Gastrocnemius medialis (tissue), 4 donors: ENCODE data around the gene SCN2A.

Experiments
- CTCF ChIP-seq, 5 experiments: fragments of 450-650 bp in 3 of 5; fragments of 200-600 bp in 2 of 5; sonication (generic) in 2 of 5; IDR thresholded peaks in 4 of 5; conservative IDR thresholded peaks in 1 of 5; 1 replicate in 4 of 5; 2 replicates in 1 of 5; pipeline ENCODE4 v1.5.1; 2016 to 2019; ENCODE audit warnings: antibody characterized with exemption in 5 of 5, mild to moderate bottlenecking in 3 of 5, moderate library complexity in 3 of 5
- POLR2A ChIP-seq, 2 donors: fragments of 450-650 bp; IDR thresholded peaks; one replicate each; pipeline ENCODE4 v1.6.1; 2017; ENCODE audit warnings: antibody characterized with exemption in 2 of 2, mild to moderate bottlenecking in 2 of 2, moderate library complexity in 2 of 2

- no peak for TF ChIP-seq CTCF (IDR thresholded peaks at IDR 0.05 in 4 of 5, conservative IDR thresholded peaks at IDR 0.05 in 1 of 5)
- no peak for TF ChIP-seq POLR2A (IDR thresholded peaks at IDR 0.05)
Measured at GRCh38 chr2:165328272-165328671, 89.1 kb downstream of the SCN2A start.
